Spleen (tissue), 11 donors: ENCODE results near the gene PPP1R17. TPM values are rescaled to one million over a fixed set of nuclear protein-coding genes. Genes with fewer than 3 reads are reported as not detected.

Experiments used
- DNase-seq: peaks from one replicate; pipeline ENCODE4 v3.0.0-alpha.2; 2020
- H3K27ac ChIP-seq, 8 donors: fragments of 200-600 bp; sonication (generic) in 7 of 8; 1 replicate in 4 of 8; 2 replicates in 4 of 8; pipeline versions ENCODE4 v1.5.0 to v1.8.0; 2016 to 2021; ENCODE audit warnings: inconsistent platforms in 4 of 8, mild to moderate bottlenecking in 4 of 8, moderate library complexity in 1 of 8
- H3K27me3 ChIP-seq, 7 donors: fragments of 200-600 bp; sonication (generic) in 6 of 7; replicated peaks in 1 of 7; 1 replicate in 4 of 7; 2 replicates in 3 of 7; pipeline versions ENCODE4 v1.5.0 to v1.8.0; 2016 to 2021; ENCODE audit warnings: inconsistent platforms in 3 of 7, mild to moderate bottlenecking in 1 of 7
- H3K36me3 ChIP-seq, 6 donors: fragments of 200-600 bp; sonication (generic) in 5 of 6; 1 replicate in 4 of 6; 2 replicates in 2 of 6; pipeline versions ENCODE4 v1.5.0 to v1.8.0; 2016 to 2021; ENCODE audit warnings: inconsistent platforms in 2 of 6
- H3K4me1 ChIP-seq, 6 donors: fragments of 200-600 bp; sonication (generic) in 5 of 6; 1 replicate in 3 of 6; 2 replicates in 3 of 6; pipeline versions ENCODE4 v1.5.0 to v1.8.0; 2016 to 2021; ENCODE audit warnings: inconsistent platforms in 3 of 6
- H3K4me3 ChIP-seq, 8 donors: fragments of 200-600 bp; sonication (generic) in 7 of 8; 1 replicate in 4 of 8; 2 replicates in 4 of 8; pipeline versions ENCODE4 v1.5.0 to v1.8.0; 2016 to 2021; ENCODE audit warnings: inconsistent platforms in 4 of 8, mild to moderate bottlenecking in 4 of 8, moderate library complexity in 2 of 8
- H3K9me3 ChIP-seq, 8 donors: fragments of 200-600 bp; sonication (generic) in 7 of 8; 1 replicate in 4 of 8; 2 replicates in 4 of 8; pipeline versions ENCODE4 v1.5.0 to v1.8.0; 2016 to 2021; ENCODE audit warnings: inconsistent platforms in 4 of 8
- POLR2A ChIP-seq, 3 donors: fragments of 450-650 bp; IDR thresholded peaks; one replicate each; pipeline ENCODE4 v1.5.1; 2017; ENCODE audit warnings: antibody characterized with exemption in 3 of 3, mild to moderate bottlenecking in 1 of 3
- POLR2AphosphoS5 ChIP-seq, 3 donors: sonication (generic); formaldehyde crosslinking; IDR thresholded peaks; one replicate each; pipeline ENCODE4 v1.5.1; 2017; ENCODE audit warnings: antibody characterized with exemption in 3 of 3
- WGBS, 5 donors: extraction: QIAGEN DNeasy Blood & Tissue Kit in 3 of 5; methylation state at CpG; one replicate each; pipeline versions ENCODE4 v1.1.5 to v1.1.7; 2013 to 2018; 5-methylcytosine and 5-hydroxymethylcytosine counted together
- intact Hi-C: fragments of 100-400 bp; cut with DNase I; formaldehyde crosslinking; loops from one replicate; pipeline ENCODE4 v1.15.0; 2023; ENCODE audit warnings: low total_unique reads
- polyA plus RNA-seq, 3 donors: library from polyadenylated mRNA; stranded (reverse); fragments of 200-250 nt; gene quantifications; one replicate each; pipeline ENCODE4 v1.2.1, GENCODE V29; 2013
- total RNA-seq, 7 donors: library from RNA; depleted of rRNA in 3 of 7; stranded (reverse); fragments of >200 nt in 3 of 7; fragmentation: NEBNext Ultra II Directional in 4 of 7; extraction: Animal tissue kit (Norgen Biotek cat#: 25700) in 4 of 7; gene quantifications; one replicate each; pipeline versions ENCODE4 v1.1.0 to v1.2.1, GENCODE V29; 2016 to 2021
- TF ChIP-seq, protein P1 (sequence below), 11 experiments: fragments of 200-600 bp in 7 of 11; fragments of 450-650 bp in 4 of 11; sonication (generic) in 4 of 11; IDR thresholded peaks in 8 of 11; conservative IDR thresholded peaks in 3 of 11; 1 replicate in 7 of 11; 2 replicates in 4 of 11; pipeline versions ENCODE4 v1.4.0 to v1.8.0; 2016 to 2021; ENCODE audit warnings: antibody characterized with exemption in 11 of 11, inconsistent platforms in 4 of 11, mild to moderate bottlenecking in 1 of 11
- donor health status: healthy with polysubstance abuse.
- donor health status: DM: no; HTN: no; CAD: no; lungs with moderate emphysema.
- donor health status: DM: no; HTN: no; CAD: no.
- donor health status: Bipolar disorder and iron deficiency.
- donor health status: healthy.
- donor health status: DM: no; HTN: no; CAD: no.
- donor health status: DM: yes; HTN: yes; CAD: no.

Gene PPP1R17
- total and polyA plus RNA-seq, 10 donors, result 0.35 to 0.40 TPM; not detected in 8

DNA sequence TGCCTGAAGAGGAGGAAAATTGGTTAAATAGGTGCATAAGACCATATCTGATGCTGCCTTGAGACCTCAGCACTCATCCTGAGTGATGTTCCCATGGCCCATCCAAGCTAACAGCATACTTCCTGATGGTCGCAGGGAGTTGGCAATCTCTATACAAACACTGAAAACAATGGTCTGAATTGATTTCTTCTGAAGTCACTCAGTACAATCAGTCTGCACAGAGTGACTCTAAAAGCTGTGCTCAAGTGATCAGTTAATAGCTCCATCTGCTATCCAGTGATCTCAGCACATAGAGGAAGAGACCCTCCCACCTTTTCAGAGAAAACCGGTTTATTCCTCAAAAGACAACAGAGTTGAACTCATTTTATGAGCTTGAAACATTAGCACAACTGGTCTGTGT is 3.9 kb downstream of the PPP1R17 start:
- no peak for DNase-seq
- H3K36me3 ChIP-seq, result no peaks in the 10 kb centered on the region
- no peak for TF ChIP-seq POLR2A (IDR thresholded peaks at IDR 0.05)
- TF ChIP-seq, protein P1, sequence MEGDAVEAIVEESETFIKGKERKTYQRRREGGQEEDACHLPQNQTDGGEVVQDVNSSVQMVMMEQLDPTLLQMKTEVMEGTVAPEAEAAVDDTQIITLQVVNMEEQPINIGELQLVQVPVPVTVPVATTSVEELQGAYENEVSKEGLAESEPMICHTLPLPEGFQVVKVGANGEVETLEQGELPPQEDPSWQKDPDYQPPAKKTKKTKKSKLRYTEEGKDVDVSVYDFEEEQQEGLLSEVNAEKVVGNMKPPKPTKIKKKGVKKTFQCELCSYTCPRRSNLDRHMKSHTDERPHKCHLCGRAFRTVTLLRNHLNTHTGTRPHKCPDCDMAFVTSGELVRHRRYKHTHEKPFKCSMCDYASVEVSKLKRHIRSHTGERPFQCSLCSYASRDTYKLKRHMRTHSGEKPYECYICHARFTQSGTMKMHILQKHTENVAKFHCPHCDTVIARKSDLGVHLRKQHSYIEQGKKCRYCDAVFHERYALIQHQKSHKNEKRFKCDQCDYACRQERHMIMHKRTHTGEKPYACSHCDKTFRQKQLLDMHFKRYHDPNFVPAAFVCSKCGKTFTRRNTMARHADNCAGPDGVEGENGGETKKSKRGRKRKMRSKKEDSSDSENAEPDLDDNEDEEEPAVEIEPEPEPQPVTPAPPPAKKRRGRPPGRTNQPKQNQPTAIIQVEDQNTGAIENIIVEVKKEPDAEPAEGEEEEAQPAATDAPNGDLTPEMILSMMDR (IDR thresholded peaks at IDR 0.05 in 8 of 11, conservative IDR thresholded peaks at IDR 0.05 in 3 of 11), result no peak
- no peak for TF ChIP-seq POLR2AphosphoS5 (IDR thresholded peaks at IDR 0.05)
- WGBS, 5 donors, result 45 to 70% (median 61%) methylated on average over 2 of the region's 2 CpGs
- no peaks in the 10 kb centered on the region for H3K9me3 ChIP-seq
- intact Hi-C loops, result no loop called here
- no peak overlapping the region for H3K4me3 ChIP-seq
- no peaks in the 10 kb centered on the region for H3K27me3 ChIP-seq
- peaks cover 0 to 17% (median 6%) of the 10 kb centered on the region in 6 donors for H3K4me1 ChIP-seq
- H3K27ac ChIP-seq, result no peak overlapping the region

GRCh38 chr7:31692451-31692850 is 5.4 kb downstream of the PPP1R17 start:
- Histone ChIP-seq H3K4me1 (peaks cover 0 to 17% (median 6%) of the 10 kb centered on the region in 6 donors), H3K4me3 (no peak overlapping the region), H3K36me3 (no peaks in the 10 kb centered on the region), H3K9me3 (no peaks in the 10 kb centered on the region), H3K27ac (no peak overlapping the region), H3K27me3 (peaks cover 0 to 5% (median 0%) of the 10 kb centered on the region in 7 donors)
- WGBS, 5 donors, result 41 to 64% (median 46%) methylated on average over 5 of the region's 5 CpGs
- intact Hi-C loops, result no loop called here
- DNase-seq, result no peak
- TF ChIP-seq, protein P1 (IDR thresholded peaks at IDR 0.05 in 8 of 11, conservative IDR thresholded peaks at IDR 0.05 in 3 of 11), result no peak

- Histone ChIP-seq H3K36me3 (no peaks in the 10 kb centered on the region), H3K27ac (no peak overlapping the region), H3K4me1 (peaks cover 0 to 14% (median 6%) of the 10 kb centered on the region in 6 donors), H3K9me3 (no peaks in the 10 kb centered on the region), H3K4me3 (no peak overlapping the region), H3K27me3 (peaks cover 0 to 5% (median 0%) of the 10 kb centered on the region in 7 donors)
- intact Hi-C loops, result no loop called here
- no peak for DNase-seq
- WGBS, 5 donors, result 38 to 61% (median 45%) methylated on average over 2 of the region's 2 CpGs
- TF ChIP-seq, protein P1 (IDR thresholded peaks at IDR 0.05 in 8 of 11, conservative IDR thresholded peaks at IDR 0.05 in 3 of 11), result no peak
- TF ChIP-seq POLR2AphosphoS5 (IDR thresholded peaks at IDR 0.05) (no peak), POLR2A (IDR thresholded peaks at IDR 0.05) (no peak)
These were observed 5.9 kb downstream of the PPP1R17 start for GRCh38 chr7:31692871-31693270.

DNA sequence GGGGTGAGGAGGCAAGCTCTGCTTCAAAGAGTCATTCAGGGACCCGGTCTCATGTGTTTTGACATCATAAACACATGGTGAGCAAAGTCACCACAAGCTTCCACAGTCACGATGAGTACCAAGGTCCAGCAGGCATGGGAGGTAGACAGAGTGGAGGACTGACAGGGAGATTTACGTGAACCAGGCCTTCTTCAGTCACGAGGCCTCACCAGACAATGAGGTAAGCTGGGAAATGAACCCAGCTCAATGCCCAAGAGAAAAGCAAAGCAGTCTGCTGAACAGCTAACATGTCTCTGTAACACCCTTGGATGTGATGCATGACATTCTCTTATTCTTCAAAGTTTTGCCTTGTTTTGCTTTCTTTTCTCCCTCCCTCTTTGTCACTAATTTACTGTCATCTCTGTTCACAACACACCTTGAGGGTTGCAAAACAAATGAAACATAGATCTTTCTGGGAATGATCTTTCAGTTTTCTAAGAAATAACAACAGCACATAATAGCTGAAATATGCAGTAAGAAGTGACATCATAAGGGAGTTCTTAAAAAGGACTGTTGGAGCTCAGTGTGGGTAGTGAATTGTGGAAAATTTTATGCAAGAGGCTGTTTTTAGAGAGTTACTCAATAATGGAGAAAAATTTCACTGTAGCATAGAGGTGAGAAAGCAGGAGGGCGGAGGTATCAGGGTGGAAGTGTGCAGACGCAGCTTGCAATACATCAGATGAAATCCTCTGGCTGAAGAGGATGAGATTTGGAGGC is 9.0 kb downstream of the PPP1R17 start:
- intact Hi-C loops, result no loop called here

More for the DNA sequence above, 9.0 kb downstream of the PPP1R17 start:
- no peak overlapping the region for H3K4me3 ChIP-seq
- H3K36me3 ChIP-seq, result no peaks in the 10 kb centered on the region
- no peak for TF ChIP-seq POLR2A (IDR thresholded peaks at IDR 0.05)
- no peak for TF ChIP-seq POLR2AphosphoS5 (IDR thresholded peaks at IDR 0.05)
- TF ChIP-seq, protein P1 (IDR thresholded peaks at IDR 0.05 in 8 of 11, conservative IDR thresholded peaks at IDR 0.05 in 3 of 11), result no peak
- WGBS, 5 donors, result 67 to 79% (median 71%) methylated on average over 6 of the region's 6 CpGs
- H3K27ac ChIP-seq, result no peak overlapping the region
- no peak for DNase-seq
- no peaks in the 10 kb centered on the region for H3K4me1 ChIP-seq
- no peaks in the 10 kb centered on the region for H3K9me3 ChIP-seq
- peaks cover 0 to 5% (median 0%) of the 10 kb centered on the region in 7 donors for H3K27me3 ChIP-seq
